Bronchial epithelial cell (primary cell): Measurements from ENCODE around the gene PLD1. TPM values are rescaled to one million over a fixed set of nuclear protein-coding genes. Genes with fewer than 3 reads are reported as not detected.

Experiments
- DNase-seq: peaks from one replicate; pipeline ENCODE4 v3.0.0-alpha.2; 2010; ENCODE audit warnings: low read depth
- FAIRE-seq: peaks from 2 replicates; lab custom pipeline; 2011; peaks lifted over from hg19 to GRCh38; lab: Jason Lieb, UNC
- H3K27me3 ChIP-seq: 2 replicates; pipeline ENCODE4 v1.5.1; 2011; ENCODE audit warnings: low read length; ENCODE audit not compliant: control insufficient read depth, insufficient read depth
- H3K36me3 ChIP-seq: 2 replicates; pipeline ENCODE4 v1.5.1; 2011; ENCODE audit warnings: low read length; ENCODE audit not compliant: control insufficient read depth, insufficient read depth
- H3K4me3 ChIP-seq: 2 replicates; pipeline ENCODE4 v1.5.1; 2011; ENCODE audit warnings: mild to moderate bottlenecking, low read depth, low read length, control low read depth
- total RNA-seq: library from RNA; depleted of rRNA; stranded (reverse); fragments of >200 nt; gene quantifications from 2 replicates; pipeline ENCODE4 v1.2.1, GENCODE V29; 2014
- TF ChIP-seq, protein P1 (sequence below): IDR thresholded peaks from 2 replicates; pipeline ENCODE4 v1.5.1; 2011; ENCODE audit warnings: mild to moderate bottlenecking, moderate library complexity, low read length, control low read depth, inconsistent platforms; ENCODE audit not compliant: insufficient read depth, severe bottlenecking

The PLD1 gene
- total RNA-seq, 1 donor from 2014 or later: 10.5 TPM

DNA sequence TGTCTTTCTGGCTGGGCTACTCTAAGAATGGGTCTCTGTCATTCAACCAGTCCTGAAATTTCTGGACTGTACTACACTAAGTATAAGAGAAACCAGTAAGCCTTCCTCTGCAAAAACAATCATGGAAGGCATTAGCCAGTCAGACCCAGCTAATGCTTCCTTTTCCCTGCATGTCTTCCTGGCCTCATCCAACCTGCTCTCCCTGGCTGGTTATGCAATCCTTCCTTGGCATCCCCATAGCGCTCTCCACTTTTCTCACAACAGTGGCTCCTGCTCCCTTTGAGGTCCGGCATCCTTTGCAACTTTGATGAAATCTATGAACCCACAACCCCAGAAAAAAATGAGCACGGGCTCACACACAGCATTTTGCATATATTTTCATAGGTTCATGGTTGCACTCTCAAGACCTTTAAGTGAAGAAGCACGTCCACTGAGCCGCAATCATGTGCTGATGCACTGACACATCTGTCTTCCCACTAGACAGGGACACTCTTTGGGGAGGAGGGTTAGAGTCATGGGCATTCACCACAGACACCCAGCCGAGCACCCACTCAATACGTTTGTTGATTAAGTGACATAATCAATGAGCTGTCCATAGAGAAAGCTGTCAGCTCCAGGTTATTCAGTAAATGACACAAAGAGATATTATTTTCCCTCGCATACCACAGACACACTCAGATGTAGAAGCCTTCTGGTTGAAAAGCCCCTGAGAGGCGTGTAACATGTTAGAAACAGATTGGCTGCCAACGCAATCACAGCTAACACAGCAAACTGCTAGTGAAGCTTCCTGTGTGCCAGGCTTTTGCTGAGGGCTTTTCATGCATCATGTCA, 66.7 kb downstream of the PLD1 start:
- no peaks in the 10 kb centered on the region for H3K36me3 ChIP-seq
- no peaks in the 10 kb centered on the region for H3K27me3 ChIP-seq
- TF ChIP-seq, protein P1, sequence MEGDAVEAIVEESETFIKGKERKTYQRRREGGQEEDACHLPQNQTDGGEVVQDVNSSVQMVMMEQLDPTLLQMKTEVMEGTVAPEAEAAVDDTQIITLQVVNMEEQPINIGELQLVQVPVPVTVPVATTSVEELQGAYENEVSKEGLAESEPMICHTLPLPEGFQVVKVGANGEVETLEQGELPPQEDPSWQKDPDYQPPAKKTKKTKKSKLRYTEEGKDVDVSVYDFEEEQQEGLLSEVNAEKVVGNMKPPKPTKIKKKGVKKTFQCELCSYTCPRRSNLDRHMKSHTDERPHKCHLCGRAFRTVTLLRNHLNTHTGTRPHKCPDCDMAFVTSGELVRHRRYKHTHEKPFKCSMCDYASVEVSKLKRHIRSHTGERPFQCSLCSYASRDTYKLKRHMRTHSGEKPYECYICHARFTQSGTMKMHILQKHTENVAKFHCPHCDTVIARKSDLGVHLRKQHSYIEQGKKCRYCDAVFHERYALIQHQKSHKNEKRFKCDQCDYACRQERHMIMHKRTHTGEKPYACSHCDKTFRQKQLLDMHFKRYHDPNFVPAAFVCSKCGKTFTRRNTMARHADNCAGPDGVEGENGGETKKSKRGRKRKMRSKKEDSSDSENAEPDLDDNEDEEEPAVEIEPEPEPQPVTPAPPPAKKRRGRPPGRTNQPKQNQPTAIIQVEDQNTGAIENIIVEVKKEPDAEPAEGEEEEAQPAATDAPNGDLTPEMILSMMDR: no peak
- FAIRE-seq (no peak), DNase-seq (no peak)
- no peak overlapping the region for H3K4me3 ChIP-seq

DNA sequence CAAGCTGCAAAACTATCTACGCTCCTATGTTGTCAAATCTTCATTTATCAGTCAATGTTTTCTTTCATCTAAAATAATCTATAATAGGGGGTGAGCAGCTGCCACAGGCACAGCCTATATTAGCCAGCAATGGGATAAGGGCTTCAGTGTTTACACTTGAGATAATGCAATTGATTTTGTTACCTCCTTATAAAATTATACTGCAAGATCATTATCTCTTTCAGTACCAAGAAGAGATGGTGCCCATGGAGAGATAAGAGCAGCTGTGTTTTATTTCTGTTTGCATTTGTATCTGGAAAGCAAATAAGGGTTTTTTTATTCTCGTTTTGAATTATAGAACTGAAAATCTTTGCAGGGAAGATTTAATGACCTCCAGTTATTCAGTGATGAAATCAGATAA, 68.9 kb downstream of the PLD1 start:
- no peak overlapping the region for H3K4me3 ChIP-seq
- DNase-seq (no peak), FAIRE-seq (no peak)
- no peaks in the 10 kb centered on the region for H3K27me3 ChIP-seq
- no peaks in the 10 kb centered on the region for H3K36me3 ChIP-seq
- TF ChIP-seq, protein P1: no peak

DNA sequence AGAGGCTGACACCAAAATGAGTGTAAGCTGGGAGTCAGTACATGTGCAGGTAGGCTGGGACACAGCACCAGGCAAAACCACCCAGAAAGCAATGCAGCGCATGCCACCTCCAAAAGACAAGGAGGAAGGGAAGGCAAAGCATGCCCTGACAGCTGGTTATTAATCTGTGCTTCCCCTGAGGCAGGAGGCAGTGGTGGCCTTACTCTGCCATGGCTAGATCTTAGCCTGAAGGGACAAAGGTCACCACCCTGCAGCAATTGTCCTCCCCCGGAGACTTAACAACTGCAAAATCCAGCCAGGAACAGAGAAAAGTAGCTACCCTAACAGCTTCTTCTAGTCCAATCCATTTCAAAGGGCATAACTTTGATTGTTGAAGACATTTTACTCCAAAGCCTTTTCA, 73.7 kb downstream of the PLD1 start:
- no peak for DNase-seq
- Histone ChIP-seq H3K36me3 (no peaks in the 10 kb centered on the region), H3K27me3 (no peaks in the 10 kb centered on the region), H3K4me3 (no peak overlapping the region)
- TF ChIP-seq, protein P1: no peak
- FAIRE-seq: no peak

DNA sequence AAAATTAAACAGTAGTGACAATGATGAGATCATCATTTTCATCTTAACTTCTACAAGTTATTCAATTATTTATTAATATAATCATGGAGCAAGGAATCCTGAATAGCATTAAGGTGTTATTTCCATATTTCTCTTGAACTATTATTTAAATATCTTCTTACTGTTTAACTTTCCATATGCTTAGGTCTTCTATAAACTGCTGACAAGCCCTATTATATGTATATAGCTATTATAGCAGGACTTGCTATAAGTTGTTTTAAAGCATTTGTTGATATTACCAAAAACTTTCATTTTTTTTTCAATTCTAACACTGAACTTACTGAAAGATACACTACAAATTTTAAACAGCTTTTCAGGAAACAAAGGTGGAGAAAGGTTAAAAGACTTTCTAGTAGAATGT, 76.7 kb downstream of the PLD1 start:
- FAIRE-seq (no peak), DNase-seq (no peak)
- Histone ChIP-seq H3K4me3 (no peak overlapping the region), H3K36me3 (no peaks in the 10 kb centered on the region), H3K27me3 (no peaks in the 10 kb centered on the region)
- TF ChIP-seq, protein P1: no peak

DNA sequence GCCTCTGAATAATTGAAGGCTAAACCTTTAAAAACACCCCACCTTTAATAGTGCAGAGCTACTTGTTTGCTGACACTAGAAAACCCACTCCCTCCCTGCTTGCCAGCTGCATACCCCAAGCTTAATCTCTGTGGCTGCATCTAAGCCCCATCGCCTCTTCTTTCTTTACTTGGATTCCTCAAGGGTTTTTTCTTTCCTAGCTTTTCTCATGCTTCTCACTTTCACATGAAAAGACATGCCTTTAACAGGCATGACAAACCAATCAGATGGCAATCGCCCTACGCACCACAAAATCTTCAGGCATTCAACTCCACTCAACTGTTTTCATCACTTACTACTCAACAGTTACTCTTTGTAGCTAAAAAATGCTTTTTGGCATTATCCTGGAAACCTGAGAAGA, 77.5 kb downstream of the PLD1 start:
- no peaks in the 10 kb centered on the region for H3K27me3 ChIP-seq
- H3K36me3 ChIP-seq: no peaks in the 10 kb centered on the region
- no peak overlapping the region for H3K4me3 ChIP-seq
- TF ChIP-seq, protein P1: no peak
- FAIRE-seq (no peak), DNase-seq (peak; percentile 8)
